ENCODE results near the gene NFYC.

The NFYC gene

GRCh38 chr1:40787737-40788560 lies 96.4 kb downstream of the NFYC start:
- TF ChIP-seq, protein P1, sequence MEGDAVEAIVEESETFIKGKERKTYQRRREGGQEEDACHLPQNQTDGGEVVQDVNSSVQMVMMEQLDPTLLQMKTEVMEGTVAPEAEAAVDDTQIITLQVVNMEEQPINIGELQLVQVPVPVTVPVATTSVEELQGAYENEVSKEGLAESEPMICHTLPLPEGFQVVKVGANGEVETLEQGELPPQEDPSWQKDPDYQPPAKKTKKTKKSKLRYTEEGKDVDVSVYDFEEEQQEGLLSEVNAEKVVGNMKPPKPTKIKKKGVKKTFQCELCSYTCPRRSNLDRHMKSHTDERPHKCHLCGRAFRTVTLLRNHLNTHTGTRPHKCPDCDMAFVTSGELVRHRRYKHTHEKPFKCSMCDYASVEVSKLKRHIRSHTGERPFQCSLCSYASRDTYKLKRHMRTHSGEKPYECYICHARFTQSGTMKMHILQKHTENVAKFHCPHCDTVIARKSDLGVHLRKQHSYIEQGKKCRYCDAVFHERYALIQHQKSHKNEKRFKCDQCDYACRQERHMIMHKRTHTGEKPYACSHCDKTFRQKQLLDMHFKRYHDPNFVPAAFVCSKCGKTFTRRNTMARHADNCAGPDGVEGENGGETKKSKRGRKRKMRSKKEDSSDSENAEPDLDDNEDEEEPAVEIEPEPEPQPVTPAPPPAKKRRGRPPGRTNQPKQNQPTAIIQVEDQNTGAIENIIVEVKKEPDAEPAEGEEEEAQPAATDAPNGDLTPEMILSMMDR (IDR thresholded peaks at IDR 0.05; ENCODE audit: insufficient read depth, missing control alignments): no peak
- DNase-seq (ENCODE audit: insufficient read length, low spot score) (no peak), FAIRE-seq (no peak)

DNA sequence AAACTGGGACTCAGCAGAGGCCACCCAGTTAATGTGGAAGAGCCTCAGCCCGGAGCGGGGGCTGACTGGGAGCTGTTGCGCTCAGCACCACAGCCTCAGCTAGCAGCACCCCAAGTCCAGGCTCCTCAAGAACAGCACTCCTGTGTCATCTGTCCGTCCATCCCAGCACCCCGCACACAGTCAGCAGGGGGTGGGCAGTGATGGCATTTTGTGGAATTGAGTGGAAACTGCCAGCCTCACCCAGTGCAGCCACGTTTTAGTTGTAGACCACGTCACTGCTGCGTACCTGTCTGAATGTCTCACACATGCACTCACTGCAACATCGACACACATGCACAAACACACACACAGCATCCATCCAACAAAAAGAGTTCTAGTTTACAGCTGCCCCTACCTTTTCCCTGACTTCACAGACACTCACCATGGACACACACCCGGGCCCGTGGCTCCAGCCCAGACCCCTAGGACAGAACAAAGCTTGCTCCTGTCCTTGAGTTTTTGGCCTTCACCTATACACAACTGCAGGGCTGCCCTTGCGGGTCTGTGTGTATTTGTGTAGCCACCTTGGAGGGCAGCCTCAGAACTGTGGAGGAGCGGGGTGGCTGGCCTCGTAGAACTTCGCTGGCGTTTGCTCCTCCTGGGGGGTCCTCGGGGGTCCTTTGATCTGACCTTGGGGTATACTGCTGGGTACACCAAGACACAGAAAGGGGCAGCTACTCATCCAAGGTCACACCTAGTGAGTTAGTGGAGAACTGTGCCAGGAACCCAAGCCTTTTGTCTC lies 97.2 kb downstream of the NFYC start:
- FAIRE-seq: no peak
- DNase-seq (ENCODE audit: insufficient read length, low spot score): no peak
- TF ChIP-seq, protein P1 (IDR thresholded peaks at IDR 0.05; ENCODE audit: insufficient read depth, missing control alignments): no peak

- TF ChIP-seq, protein P1 (IDR thresholded peaks at IDR 0.05; ENCODE audit: insufficient read depth, missing control alignments): no peak
- no peak for DNase-seq (ENCODE audit: insufficient read length, low spot score)
- no peak for FAIRE-seq
These were observed 97.8 kb downstream of the NFYC start for GRCh38 chr1:40789342-40789598.

GRCh38 chr1:40789661-40790430 lies 98.3 kb downstream of the NFYC start:
- FAIRE-seq (no peak), DNase-seq (ENCODE audit: insufficient read length, low spot score) (no peak)
- TF ChIP-seq, protein P1 (IDR thresholded peaks at IDR 0.05; ENCODE audit: insufficient read depth, missing control alignments): no peak

DNA sequence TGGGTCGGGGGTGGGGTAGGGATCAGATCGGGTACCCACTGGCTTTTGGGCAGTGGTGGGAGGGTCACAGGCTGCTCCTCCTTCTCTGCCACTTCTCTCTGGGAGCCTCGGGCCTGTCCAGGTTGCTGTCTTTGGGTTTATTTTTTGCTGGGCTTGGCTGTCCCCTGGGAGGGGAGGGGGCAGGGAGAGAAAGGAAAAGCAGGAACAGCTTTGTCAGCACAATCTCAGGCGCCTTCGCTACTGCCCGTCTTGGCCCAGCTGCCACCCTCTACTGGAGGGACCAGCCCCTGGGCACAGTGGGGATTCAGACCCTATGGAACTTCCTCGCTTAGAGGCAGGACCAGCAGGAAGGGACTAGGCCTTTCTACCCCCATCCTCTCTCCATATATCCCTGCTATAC lies 100.5 kb downstream of the NFYC start:
- TF ChIP-seq, protein P1 (IDR thresholded peaks at IDR 0.05; ENCODE audit: insufficient read depth, missing control alignments): no peak
- FAIRE-seq (no peak), DNase-seq (ENCODE audit: insufficient read length, low spot score) (no peak)

DNA sequence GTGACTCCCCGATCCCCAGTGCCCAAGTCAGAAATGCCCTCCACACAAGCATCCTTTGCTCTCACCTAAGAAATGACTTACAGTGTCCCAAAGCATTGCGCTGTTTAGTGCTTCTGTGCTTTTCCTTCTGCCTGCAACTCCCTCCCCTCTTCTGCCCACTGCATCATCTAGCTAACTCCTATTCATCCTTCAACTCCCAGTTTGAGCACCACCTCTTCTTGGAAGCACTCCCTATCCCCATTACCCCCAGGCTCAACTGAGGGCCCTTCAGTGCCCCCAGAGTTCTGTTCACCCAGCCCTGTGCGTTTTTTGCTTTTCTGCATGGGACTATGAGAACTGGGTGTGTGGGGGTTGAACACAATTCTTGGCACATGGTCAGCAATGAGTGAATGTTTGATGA lies 102.1 kb downstream of the NFYC start:
- TF ChIP-seq, protein P1 (IDR thresholded peaks at IDR 0.05; ENCODE audit: insufficient read depth, missing control alignments): no peak
- FAIRE-seq: no peak
- no peak for DNase-seq (ENCODE audit: insufficient read length, low spot score)

All from D721Med (cell line).